Activated CD4-positive, CD25-positive, alpha-beta regulatory T cell (primary cell): ENCODE measurements around the gene ZNF385D.
"Not testable (repeated sequence)": the region's sequence is repeated elsewhere in the genome, so short reads cannot be mapped to it uniquely, and the experiment has no call there.

ENCODE experiments used
- DNase-seq, 4 experiments: peaks; one replicate each; lab custom pipeline; 2025; lab: John Stamatoyannopoulos, UW

The ZNF385D gene

GRCh38 chr3:21446027-21446426 is 305.0 kb downstream of the ZNF385D start:
- no peak for DNase-seq

GRCh38 chr3:21441821-21442220 is 309.2 kb downstream of the ZNF385D start:
- no peak for DNase-seq

- no peak for DNase-seq
Measured at GRCh38 chr3:21436835-21437234, 314.2 kb downstream of the ZNF385D start.

- DNase-seq: no peak
Measured at GRCh38 chr3:21435871-21436270, 315.1 kb downstream of the ZNF385D start.

GRCh38 chr3:21434310-21434709 is 316.7 kb downstream of the ZNF385D start:
- DNase-seq: no peak

- no peak for DNase-seq
Measured at GRCh38 chr3:21433751-21434150, 317.3 kb downstream of the ZNF385D start.

- DNase-seq: no peak
Measured at GRCh38 chr3:21426920-21427319, 324.1 kb downstream of the ZNF385D start.

- no peak for DNase-seq
Measured at GRCh38 chr3:21425715-21426114, 325.3 kb downstream of the ZNF385D start.

- DNase-seq: no peak
Measured at GRCh38 chr3:21421096-21421495, 329.9 kb downstream of the ZNF385D start.

- no peak for DNase-seq
Measured at GRCh38 chr3:21417991-21418390, 333.0 kb downstream of the ZNF385D start.

- DNase-seq: no peak
Measured at GRCh38 chr3:21414506-21414905, 336.5 kb downstream of the ZNF385D start.

- no peak for DNase-seq
Measured at GRCh38 chr3:21411058-21411457, 340.0 kb downstream of the ZNF385D start.

- DNase-seq: no peak
Measured at GRCh38 chr3:21409401-21409800, 341.6 kb downstream of the ZNF385D start.

GRCh38 chr3:21407743-21408142 is 343.3 kb downstream of the ZNF385D start:
- DNase-seq: no peak

GRCh38 chr3:21405671-21406667 is 345.0 kb downstream of the ZNF385D start:
- DNase-seq: no peak

- DNase-seq: no peak
Measured at GRCh38 chr3:21398461-21398860, 352.5 kb downstream of the ZNF385D start.

GRCh38 chr3:21393683-21394311 is 357.2 kb downstream of the ZNF385D start:
- DNase-seq: no peak

GRCh38 chr3:21392526-21392925 is 358.5 kb downstream of the ZNF385D start:
- DNase-seq: no peak

GRCh38 chr3:21390856-21391255 is 360.2 kb downstream of the ZNF385D start:
- DNase-seq: no peak

GRCh38 chr3:21390136-21390535 is 360.9 kb downstream of the ZNF385D start:
- DNase-seq: no peak

- not testable (repeated sequence) for DNase-seq
Measured at GRCh38 chr3:21387142-21387826, 363.7 kb downstream of the ZNF385D start.

- DNase-seq: not testable (repeated sequence)
Measured at GRCh38 chr3:21378036-21378435, 373.0 kb downstream of the ZNF385D start.
